Osteocyte (in vitro differentiated cells): Measurements from ENCODE around the gene RCAN2. TPM values are rescaled to one million over a fixed set of nuclear protein-coding genes. Genes with fewer than 3 reads are reported as not detected.

Experiments used
- DNase-seq: peaks from one replicate; pipeline ENCODE4 v3.0.0; 2021; ENCODE audit warnings: mixed read lengths; ENCODE audit not compliant: unreplicated experiment; ENCODE audit errors: extremely low spot score
- H3K27ac Mint-ChIP-seq: one replicate; pipeline ENCODE4 v1.8.0; 2021; ENCODE audit warnings: mild to moderate bottlenecking, mixed read lengths; ENCODE audit not compliant: unreplicated experiment
- H3K27me3 Mint-ChIP-seq: one replicate; pipeline ENCODE4 v1.8.0; 2021; ENCODE audit warnings: mixed read lengths; ENCODE audit not compliant: unreplicated experiment
- H3K36me3 Mint-ChIP-seq: one replicate; pipeline ENCODE4 v1.8.0; 2021; ENCODE audit warnings: mixed read lengths; ENCODE audit not compliant: unreplicated experiment
- H3K4me1 Mint-ChIP-seq: one replicate; pipeline ENCODE4 v1.8.0; 2021; ENCODE audit warnings: mixed read lengths; ENCODE audit not compliant: unreplicated experiment
- H3K4me3 Mint-ChIP-seq: one replicate; pipeline ENCODE4 v1.8.0; 2021; ENCODE audit warnings: mild to moderate bottlenecking, moderate library complexity, mixed read lengths; ENCODE audit not compliant: unreplicated experiment
- H3K9me3 Mint-ChIP-seq: one replicate; pipeline ENCODE4 v1.8.0; 2021; ENCODE audit warnings: mixed read lengths; ENCODE audit not compliant: unreplicated experiment
- total RNA-seq: library from RNA; stranded (reverse); gene quantifications from 2 replicates; pipeline ENCODE4 v1.2.1, GENCODE V29; 2021
- TF ChIP-seq, protein P1 (sequence below): fragments of 200-600 bp; sonication (generic); IDR thresholded peaks from 2 replicates; pipeline ENCODE4 v1.5.0; 2021; ENCODE audit warnings: antibody characterized with exemption, mild to moderate bottlenecking, moderate library complexity

RCAN2 gene
- total RNA-seq, 1 donor from 2014 or later = 31.3 TPM

- no peaks in the 10 kb centered on the region for H3K9me3 Mint-ChIP-seq
Measured at GRCh38 chr6:46526607-46527006, 35.4 kb upstream of the RCAN2 start.

DNA sequence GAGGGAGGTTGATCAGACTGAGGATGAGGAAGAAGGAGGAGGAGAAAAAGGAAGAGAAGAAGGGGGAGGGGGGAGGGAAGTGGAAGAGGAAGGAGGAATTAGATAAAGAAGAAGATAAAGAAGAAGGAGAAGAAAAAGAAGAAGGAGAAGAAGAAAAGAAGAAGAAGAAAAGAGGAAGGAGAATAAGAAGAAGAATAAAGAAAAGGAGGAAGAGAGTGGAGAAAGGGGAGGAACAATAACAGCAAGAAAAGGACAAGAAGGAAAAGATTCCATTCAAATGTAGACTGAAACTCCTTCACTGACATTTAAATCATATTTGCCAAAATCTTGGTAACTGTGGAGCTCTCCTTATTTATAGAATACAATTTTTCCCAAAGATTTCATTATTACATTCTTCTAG lies 34.3 kb upstream of the RCAN2 start:
- H3K9me3 Mint-ChIP-seq = no peaks in the 10 kb centered on the region
- peaks cover 39% of the 10 kb centered on the region for H3K4me1 Mint-ChIP-seq
- TF ChIP-seq, protein P1, sequence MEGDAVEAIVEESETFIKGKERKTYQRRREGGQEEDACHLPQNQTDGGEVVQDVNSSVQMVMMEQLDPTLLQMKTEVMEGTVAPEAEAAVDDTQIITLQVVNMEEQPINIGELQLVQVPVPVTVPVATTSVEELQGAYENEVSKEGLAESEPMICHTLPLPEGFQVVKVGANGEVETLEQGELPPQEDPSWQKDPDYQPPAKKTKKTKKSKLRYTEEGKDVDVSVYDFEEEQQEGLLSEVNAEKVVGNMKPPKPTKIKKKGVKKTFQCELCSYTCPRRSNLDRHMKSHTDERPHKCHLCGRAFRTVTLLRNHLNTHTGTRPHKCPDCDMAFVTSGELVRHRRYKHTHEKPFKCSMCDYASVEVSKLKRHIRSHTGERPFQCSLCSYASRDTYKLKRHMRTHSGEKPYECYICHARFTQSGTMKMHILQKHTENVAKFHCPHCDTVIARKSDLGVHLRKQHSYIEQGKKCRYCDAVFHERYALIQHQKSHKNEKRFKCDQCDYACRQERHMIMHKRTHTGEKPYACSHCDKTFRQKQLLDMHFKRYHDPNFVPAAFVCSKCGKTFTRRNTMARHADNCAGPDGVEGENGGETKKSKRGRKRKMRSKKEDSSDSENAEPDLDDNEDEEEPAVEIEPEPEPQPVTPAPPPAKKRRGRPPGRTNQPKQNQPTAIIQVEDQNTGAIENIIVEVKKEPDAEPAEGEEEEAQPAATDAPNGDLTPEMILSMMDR = no peak
- no peaks in the 10 kb centered on the region for H3K36me3 Mint-ChIP-seq
- H3K27ac Mint-ChIP-seq = no peak overlapping the region
- no peaks in the 10 kb centered on the region for H3K27me3 Mint-ChIP-seq
- no peak overlapping the region for H3K4me3 Mint-ChIP-seq
- DNase-seq = no peak

More at GRCh38 chr6:46526607-46527006, 35.4 kb upstream of the RCAN2 start:
- no peak for DNase-seq
- H3K27me3 Mint-ChIP-seq = no peaks in the 10 kb centered on the region
- H3K4me1 Mint-ChIP-seq = peaks cover 37% of the 10 kb centered on the region
- H3K4me3 Mint-ChIP-seq = no peak overlapping the region
- no peaks in the 10 kb centered on the region for H3K36me3 Mint-ChIP-seq
- no peak overlapping the region for H3K27ac Mint-ChIP-seq
- TF ChIP-seq, protein P1 = no peak

GRCh38 chr6:46521464-46521971 lies 30.3 kb upstream of the RCAN2 start:
- H3K36me3 Mint-ChIP-seq = no peaks in the 10 kb centered on the region
- peaks cover 35% of the 10 kb centered on the region for H3K4me1 Mint-ChIP-seq

DNA sequence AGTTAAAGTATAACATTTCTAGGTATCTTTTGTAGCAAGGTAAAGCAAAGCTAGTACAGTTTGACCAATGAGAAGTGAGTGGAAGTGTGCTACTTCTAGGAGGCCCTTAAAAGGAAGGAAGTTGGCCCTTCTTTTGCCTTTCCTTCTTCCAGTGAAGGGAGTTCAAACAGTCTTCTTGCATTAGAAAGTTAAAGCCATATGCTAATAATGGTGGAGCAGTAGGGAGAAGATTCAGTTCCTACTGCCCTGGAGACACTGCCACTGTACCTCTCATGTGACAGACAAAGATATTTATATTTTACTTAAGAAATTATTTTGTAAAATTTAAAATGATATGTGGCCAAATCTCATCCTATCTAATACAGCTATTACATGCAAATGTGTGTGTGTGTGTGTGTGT lies 26.0 kb upstream of the RCAN2 start:
- H3K36me3 Mint-ChIP-seq = no peaks in the 10 kb centered on the region
- H3K9me3 Mint-ChIP-seq = no peaks in the 10 kb centered on the region
- H3K27ac Mint-ChIP-seq = no peak overlapping the region
- no peak for DNase-seq
- peaks cover 29% of the 10 kb centered on the region for H3K4me1 Mint-ChIP-seq
- H3K27me3 Mint-ChIP-seq = peaks cover 5% of the 10 kb centered on the region
- H3K4me3 Mint-ChIP-seq = no peak overlapping the region
- TF ChIP-seq, protein P1 = no peak

More at GRCh38 chr6:46521464-46521971, 30.3 kb upstream of the RCAN2 start:
- DNase-seq = no peak
- TF ChIP-seq, protein P1 = no peak
- Mint-ChIP-seq H3K9me3 (no peaks in the 10 kb centered on the region), H3K4me3 (no peak overlapping the region), H3K27ac (peak overlapping the region; percentile 49), H3K27me3 (no peaks in the 10 kb centered on the region)

GRCh38 chr6:46513533-46513932 lies 22.3 kb upstream of the RCAN2 start:
- Mint-ChIP-seq H3K4me3 (no peak overlapping the region), H3K9me3 (no peaks in the 10 kb centered on the region), H3K36me3 (no peaks in the 10 kb centered on the region), H3K27me3 (peaks cover 5% of the 10 kb centered on the region), H3K27ac (no peak overlapping the region), H3K4me1 (peaks cover 40% of the 10 kb centered on the region)
- DNase-seq = no peak
- TF ChIP-seq, protein P1 = no peak
